SK-N-SH treated with all-trans-retinoic acid at 6 μM for 48 hours (cell line): ENCODE data around the gene CRYBG3.

ENCODE experiments used
- ATAC-seq: fragments of 200-7000 bp; cut with Tn5 transposase; 3 replicates; pipeline ENCODE4 v1.9.1; 2020; ENCODE audit warnings: mild to moderate bottlenecking, moderate library complexity
- ARNTL ChIP-seq: fragments of 450-650 bp; formaldehyde crosslinking; IDR thresholded peaks from 2 replicates; pipeline ENCODE4 v1.5.0; 2020; ENCODE audit warnings: low read depth, mild to moderate bottlenecking, moderate library complexity, borderline replicate concordance
- CSDC2 ChIP-seq: fragments of 250-450 bp; sonication (Bioruptor Pico); IDR thresholded peaks from 2 replicates; pipeline ENCODE4 v1.5.0; 2020; ENCODE audit warnings: mild to moderate bottlenecking, moderate library complexity
- ESRRG ChIP-seq: fragments of 250-450 bp; sonication (Bioruptor Pico); IDR thresholded peaks from 2 replicates; pipeline ENCODE4 v1.6.1; 2021; ENCODE audit warnings: mild to moderate bottlenecking
- GLIS3 ChIP-seq: fragments of 250-450 bp; sonication (Bioruptor Pico); IDR thresholded peaks from 2 replicates; pipeline ENCODE4 v1.5.0; 2020; ENCODE audit warnings: mild to moderate bottlenecking, moderate library complexity
- OSR1 ChIP-seq: fragments of 250-450 bp; sonication (Bioruptor Pico); IDR thresholded peaks from 2 replicates; pipeline ENCODE4 v1.8.0; 2022; ENCODE audit warnings: moderate library complexity, mild to moderate bottlenecking, inconsistent platforms
- PPARA ChIP-seq: fragments of 250-450 bp; sonication (Bioruptor Pico); IDR thresholded peaks from 2 replicates; pipeline ENCODE4 v1.5.0; 2020; ENCODE audit warnings: mild to moderate bottlenecking, borderline replicate concordance
- RARB ChIP-seq: fragments of 250-450 bp; sonication (Bioruptor Pico); IDR thresholded peaks from 2 replicates; pipeline ENCODE4 v1.8.0; 2021; ENCODE audit warnings: mild to moderate bottlenecking, moderate library complexity
- SNAI2 ChIP-seq: fragments of 250-450 bp; sonication (Bioruptor Pico); IDR thresholded peaks from 2 replicates; pipeline ENCODE4 v1.5.0; 2020; ENCODE audit warnings: mild to moderate bottlenecking, moderate library complexity
- TCF4 ChIP-seq: fragments of 250-450 bp; sonication (Bioruptor Pico); IDR thresholded peaks from 2 replicates; pipeline ENCODE4 v1.8.0; 2021; ENCODE audit warnings: mild to moderate bottlenecking, moderate library complexity, borderline replicate concordance
- TOX ChIP-seq: fragments of 250-450 bp; sonication (Bioruptor Pico); IDR thresholded peaks from 2 replicates; pipeline ENCODE4 v1.8.0; 2021; ENCODE audit warnings: mild to moderate bottlenecking, moderate library complexity, borderline replicate concordance
- ZC3H10 ChIP-seq: fragments of 250-450 bp; sonication (Bioruptor Pico); IDR thresholded peaks from 2 replicates; pipeline ENCODE4 v1.5.1; 2021; ENCODE audit warnings: mild to moderate bottlenecking, moderate library complexity
- ZFP3 ChIP-seq: fragments of 250-450 bp; sonication (Bioruptor Pico); IDR thresholded peaks from 2 replicates; pipeline ENCODE4 v1.5.0; 2020; ENCODE audit warnings: mild to moderate bottlenecking, moderate library complexity
- ZFP30 ChIP-seq: fragments of 450-650 bp; formaldehyde crosslinking; IDR thresholded peaks from 2 replicates; pipeline ENCODE4 v1.5.0; 2022; ENCODE audit warnings: mild to moderate bottlenecking, moderate library complexity
- ZNF565 ChIP-seq: fragments of 450-650 bp; formaldehyde crosslinking; conservative IDR thresholded peaks from 2 replicates; pipeline ENCODE4 v1.5.0; 2020; ENCODE audit warnings: low read depth, mild to moderate bottlenecking, moderate library complexity
- ZNF70 ChIP-seq: fragments of 450-650 bp; formaldehyde crosslinking; IDR thresholded peaks from 2 replicates; pipeline ENCODE4 v1.5.0; 2020; ENCODE audit warnings: mild to moderate bottlenecking, moderate library complexity
- ZNF8 ChIP-seq: fragments of 450-650 bp; formaldehyde crosslinking; IDR thresholded peaks from 2 replicates; pipeline ENCODE4 v1.5.0; 2020; ENCODE audit warnings: mild to moderate bottlenecking, moderate library complexity
- TF ChIP-seq, protein P1 (sequence below): fragments of 250-450 bp; sonication (Bioruptor Pico); IDR thresholded peaks from 2 replicates; pipeline ENCODE4 v1.8.0; 2021; ENCODE audit warnings: low read depth, mild to moderate bottlenecking, moderate library complexity, borderline replicate concordance
- TF ChIP-seq, protein P2 (sequence below): fragments of 250-450 bp; sonication (Bioruptor Pico); IDR thresholded peaks from 2 replicates; pipeline ENCODE4 v1.5.1; 2020; ENCODE audit warnings: low read depth, mild to moderate bottlenecking, moderate library complexity
- TF ChIP-seq, protein P3 (sequence below): fragments of 250-450 bp; sonication (Bioruptor Pico); IDR thresholded peaks from 2 replicates; pipeline ENCODE4 v1.5.0; 2020; ENCODE audit warnings: mild to moderate bottlenecking, moderate library complexity
- TF ChIP-seq, protein P4 (sequence below): fragments of 250-450 bp; sonication (Bioruptor Pico); IDR thresholded peaks from 2 replicates; pipeline ENCODE4 v1.5.1; 2021; ENCODE audit warnings: mild to moderate bottlenecking, moderate library complexity
- TF ChIP-seq, protein P5 (sequence below): fragments of 250-450 bp; sonication (Bioruptor Pico); IDR thresholded peaks from 2 replicates; pipeline ENCODE4 v1.8.0; 2020; ENCODE audit warnings: mild to moderate bottlenecking, moderate library complexity, borderline replicate concordance

The CRYBG3 gene

DNA sequence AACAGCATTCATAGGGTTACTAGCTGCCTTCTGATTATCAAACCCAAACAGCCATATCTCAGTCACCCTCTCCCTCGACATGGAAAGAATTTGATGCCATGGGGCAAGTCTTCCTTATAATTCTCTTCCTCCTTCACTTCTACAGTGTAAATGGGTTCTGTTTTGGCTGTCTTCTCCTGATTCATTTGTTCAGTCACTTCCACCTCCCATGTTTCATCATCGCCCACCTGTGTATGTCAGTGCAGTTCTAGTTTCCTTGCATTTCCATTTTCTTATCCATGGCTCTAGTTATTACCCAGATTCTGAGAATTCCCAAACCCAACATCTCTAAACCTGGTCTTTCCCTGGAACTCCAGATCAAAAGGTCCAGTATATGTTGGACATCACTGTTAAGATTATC lies 109.4 kb downstream of the CRYBG3 start (continued):
- TF ChIP-seq, protein P1, sequence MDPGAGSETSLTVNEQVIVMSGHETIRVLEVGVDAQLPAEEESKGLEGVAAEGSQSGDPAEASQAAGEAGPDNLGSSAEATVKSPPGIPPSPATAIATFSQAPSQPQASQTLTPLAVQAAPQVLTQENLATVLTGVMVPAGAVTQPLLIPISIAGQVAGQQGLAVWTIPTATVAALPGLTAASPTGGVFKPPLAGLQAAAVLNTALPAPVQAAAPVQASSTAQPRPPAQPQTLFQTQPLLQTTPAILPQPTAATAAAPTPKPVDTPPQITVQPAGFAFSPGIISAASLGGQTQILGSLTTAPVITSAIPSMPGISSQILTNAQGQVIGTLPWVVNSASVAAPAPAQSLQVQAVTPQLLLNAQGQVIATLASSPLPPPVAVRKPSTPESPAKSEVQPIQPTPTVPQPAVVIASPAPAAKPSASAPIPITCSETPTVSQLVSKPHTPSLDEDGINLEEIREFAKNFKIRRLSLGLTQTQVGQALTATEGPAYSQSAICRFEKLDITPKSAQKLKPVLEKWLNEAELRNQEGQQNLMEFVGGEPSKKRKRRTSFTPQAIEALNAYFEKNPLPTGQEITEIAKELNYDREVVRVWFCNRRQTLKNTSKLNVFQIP (CRISPR knock-in tag), result no peak

DNA sequence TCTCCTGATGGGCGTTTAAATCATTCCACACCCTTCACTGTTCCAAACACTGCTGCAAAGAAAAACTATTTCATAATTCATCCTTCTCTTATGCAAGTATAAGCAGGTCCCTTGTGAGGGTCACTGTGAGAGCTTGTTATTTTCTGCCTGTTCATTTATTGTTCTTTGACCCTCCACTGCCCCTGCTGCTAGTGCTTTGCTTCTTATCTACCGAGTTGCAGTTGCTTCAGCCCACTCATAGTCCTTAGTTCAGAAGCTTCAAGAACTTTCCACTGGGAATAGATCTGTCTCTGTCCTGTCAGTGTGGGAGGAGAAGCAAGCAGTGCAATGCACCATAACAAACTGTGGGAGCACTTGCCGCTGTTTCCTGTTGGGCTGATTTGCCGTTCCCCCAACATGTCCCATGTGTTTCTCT lies 110.6 kb downstream of the CRYBG3 start:
- no peak for TF ChIP-seq ZNF565 (CRISPR knock-in tag)
- TF ChIP-seq, protein P2, sequence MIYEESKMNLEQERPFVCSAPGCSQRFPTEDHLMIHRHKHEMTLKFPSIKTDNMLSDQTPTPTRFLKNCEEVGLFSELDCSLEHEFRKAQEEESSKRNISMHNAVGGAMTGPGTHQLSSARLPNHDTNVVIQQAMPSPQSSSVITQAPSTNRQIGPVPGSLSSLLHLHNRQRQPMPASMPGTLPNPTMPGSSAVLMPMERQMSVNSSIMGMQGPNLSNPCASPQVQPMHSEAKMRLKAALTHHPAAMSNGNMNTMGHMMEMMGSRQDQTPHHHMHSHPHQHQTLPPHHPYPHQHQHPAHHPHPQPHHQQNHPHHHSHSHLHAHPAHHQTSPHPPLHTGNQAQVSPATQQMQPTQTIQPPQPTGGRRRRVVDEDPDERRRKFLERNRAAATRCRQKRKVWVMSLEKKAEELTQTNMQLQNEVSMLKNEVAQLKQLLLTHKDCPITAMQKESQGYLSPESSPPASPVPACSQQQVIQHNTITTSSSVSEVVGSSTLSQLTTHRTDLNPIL (CRISPR knock-in tag), result no peak
- no peak for TF ChIP-seq TOX (CRISPR knock-in tag)
- TF ChIP-seq ZFP3 (CRISPR knock-in tag), result no peak
- no peak for TF ChIP-seq ZFP30
- no peak for TF ChIP-seq OSR1 (CRISPR knock-in tag)
- TF ChIP-seq, protein P3, sequence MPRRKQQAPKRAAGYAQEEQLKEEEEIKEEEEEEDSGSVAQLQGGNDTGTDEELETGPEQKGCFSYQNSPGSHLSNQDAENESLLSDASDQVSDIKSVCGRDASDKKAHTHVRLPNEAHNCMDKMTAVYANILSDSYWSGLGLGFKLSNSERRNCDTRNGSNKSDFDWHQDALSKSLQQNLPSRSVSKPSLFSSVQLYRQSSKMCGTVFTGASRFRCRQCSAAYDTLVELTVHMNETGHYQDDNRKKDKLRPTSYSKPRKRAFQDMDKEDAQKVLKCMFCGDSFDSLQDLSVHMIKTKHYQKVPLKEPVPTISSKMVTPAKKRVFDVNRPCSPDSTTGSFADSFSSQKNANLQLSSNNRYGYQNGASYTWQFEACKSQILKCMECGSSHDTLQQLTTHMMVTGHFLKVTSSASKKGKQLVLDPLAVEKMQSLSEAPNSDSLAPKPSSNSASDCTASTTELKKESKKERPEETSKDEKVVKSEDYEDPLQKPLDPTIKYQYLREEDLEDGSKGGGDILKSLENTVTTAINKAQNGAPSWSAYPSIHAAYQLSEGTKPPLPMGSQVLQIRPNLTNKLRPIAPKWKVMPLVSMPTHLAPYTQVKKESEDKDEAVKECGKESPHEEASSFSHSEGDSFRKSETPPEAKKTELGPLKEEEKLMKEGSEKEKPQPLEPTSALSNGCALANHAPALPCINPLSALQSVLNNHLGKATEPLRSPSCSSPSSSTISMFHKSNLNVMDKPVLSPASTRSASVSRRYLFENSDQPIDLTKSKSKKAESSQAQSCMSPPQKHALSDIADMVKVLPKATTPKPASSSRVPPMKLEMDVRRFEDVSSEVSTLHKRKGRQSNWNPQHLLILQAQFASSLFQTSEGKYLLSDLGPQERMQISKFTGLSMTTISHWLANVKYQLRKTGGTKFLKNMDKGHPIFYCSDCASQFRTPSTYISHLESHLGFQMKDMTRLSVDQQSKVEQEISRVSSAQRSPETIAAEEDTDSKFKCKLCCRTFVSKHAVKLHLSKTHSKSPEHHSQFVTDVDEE, result no peak
- TF ChIP-seq ZNF70 (CRISPR knock-in tag), result no peak
- TF ChIP-seq, protein P4, sequence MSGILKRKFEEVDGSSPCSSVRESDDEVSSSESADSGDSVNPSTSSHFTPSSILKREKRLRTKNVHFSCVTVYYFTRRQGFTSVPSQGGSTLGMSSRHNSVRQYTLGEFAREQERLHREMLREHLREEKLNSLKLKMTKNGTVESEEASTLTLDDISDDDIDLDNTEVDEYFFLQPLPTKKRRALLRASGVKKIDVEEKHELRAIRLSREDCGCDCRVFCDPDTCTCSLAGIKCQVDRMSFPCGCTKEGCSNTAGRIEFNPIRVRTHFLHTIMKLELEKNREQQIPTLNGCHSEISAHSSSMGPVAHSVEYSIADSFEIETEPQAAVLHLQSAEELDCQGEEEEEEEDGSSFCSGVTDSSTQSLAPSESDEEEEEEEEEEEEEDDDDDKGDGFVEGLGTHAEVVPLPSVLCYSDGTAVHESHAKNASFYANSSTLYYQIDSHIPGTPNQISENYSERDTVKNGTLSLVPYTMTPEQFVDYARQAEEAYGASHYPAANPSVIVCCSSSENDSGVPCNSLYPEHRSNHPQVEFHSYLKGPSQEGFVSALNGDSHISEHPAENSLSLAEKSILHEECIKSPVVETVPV (CRISPR knock-in tag), result no peak
- no peak for TF ChIP-seq GLIS3
- no peak for TF ChIP-seq RARB (CRISPR knock-in tag)
- no peak for TF ChIP-seq TCF4
- TF ChIP-seq SNAI2 (CRISPR knock-in tag), result no peak
- TF ChIP-seq ESRRG (CRISPR knock-in tag), result no peak
- TF ChIP-seq CSDC2 (CRISPR knock-in tag), result no peak
- TF ChIP-seq ZNF8 (CRISPR knock-in tag), result no peak
- no peak for TF ChIP-seq PPARA
- no peak for TF ChIP-seq ZC3H10 (CRISPR knock-in tag)
- TF ChIP-seq, protein P5, sequence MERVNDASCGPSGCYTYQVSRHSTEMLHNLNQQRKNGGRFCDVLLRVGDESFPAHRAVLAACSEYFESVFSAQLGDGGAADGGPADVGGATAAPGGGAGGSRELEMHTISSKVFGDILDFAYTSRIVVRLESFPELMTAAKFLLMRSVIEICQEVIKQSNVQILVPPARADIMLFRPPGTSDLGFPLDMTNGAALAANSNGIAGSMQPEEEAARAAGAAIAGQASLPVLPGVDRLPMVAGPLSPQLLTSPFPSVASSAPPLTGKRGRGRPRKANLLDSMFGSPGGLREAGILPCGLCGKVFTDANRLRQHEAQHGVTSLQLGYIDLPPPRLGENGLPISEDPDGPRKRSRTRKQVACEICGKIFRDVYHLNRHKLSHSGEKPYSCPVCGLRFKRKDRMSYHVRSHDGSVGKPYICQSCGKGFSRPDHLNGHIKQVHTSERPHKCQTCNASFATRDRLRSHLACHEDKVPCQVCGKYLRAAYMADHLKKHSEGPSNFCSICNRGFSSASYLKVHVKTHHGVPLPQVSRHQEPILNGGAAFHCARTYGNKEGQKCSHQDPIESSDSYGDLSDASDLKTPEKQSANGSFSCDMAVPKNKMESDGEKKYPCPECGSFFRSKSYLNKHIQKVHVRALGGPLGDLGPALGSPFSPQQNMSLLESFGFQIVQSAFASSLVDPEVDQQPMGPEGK (CRISPR knock-in tag), result no peak
- no peak for ATAC-seq

DNA sequence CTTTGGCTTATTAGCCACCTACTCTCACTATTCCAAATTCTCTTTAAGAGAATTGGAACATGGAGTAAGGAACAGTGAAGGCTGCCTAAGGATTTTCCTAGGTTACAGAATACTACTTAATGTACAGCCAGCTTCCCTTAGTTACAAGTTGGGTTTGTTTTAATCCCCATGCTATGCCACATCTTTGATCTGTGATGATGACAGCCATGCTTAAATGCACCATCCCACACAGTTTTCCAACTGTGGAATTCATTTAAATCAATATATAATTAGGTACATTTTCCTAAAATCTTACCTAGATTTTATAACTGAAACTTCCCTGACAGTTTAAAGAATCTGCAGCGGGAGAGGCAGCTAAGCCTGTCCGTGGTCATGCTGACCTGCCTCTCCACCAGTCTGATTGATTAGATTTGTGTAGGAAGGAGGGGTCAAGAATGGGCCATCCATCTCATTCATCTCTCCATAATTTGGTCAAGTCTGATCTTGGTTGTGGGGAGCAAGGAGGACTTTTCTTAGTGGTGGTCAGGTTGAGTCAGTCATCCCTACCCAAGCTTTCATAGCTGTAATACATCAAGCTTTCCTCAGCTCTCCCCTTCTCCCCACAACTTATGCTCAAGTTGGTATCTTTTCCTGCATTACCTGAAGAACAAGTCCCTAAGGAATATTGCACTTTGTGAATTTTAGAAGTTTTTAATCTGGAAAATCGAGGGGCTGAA lies 113.3 kb downstream of the CRYBG3 start:
- no peak for ATAC-seq
- TF ChIP-seq ZNF565 (CRISPR knock-in tag) (no peak), ZFP3 (CRISPR knock-in tag) (no peak), ARNTL (CRISPR knock-in tag) (no peak), ZNF70 (CRISPR knock-in tag) (no peak), ZNF8 (CRISPR knock-in tag) (no peak), CSDC2 (CRISPR knock-in tag) (no peak), RARB (CRISPR knock-in tag) (no peak), ZFP30 (no peak)
- TF ChIP-seq, protein P5 (CRISPR knock-in tag), result no peak
- TF ChIP-seq, protein P3, result no peak
- TF ChIP-seq, protein P1 (CRISPR knock-in tag), result no peak
